Body of pancreas (tissue), 4 donors: ENCODE data around the gene RPP21. TPM values are rescaled to one million over a fixed set of nuclear protein-coding genes. Genes with fewer than 3 reads are reported as not detected.
A peak's percentile ranks its signal among the peaks of the same experiment; 100 is the strongest.

Experiments used
- ATAC-seq: fragments of 150-250 bp; one replicate; pipeline ENCODE4 v1.9.1; 2016
- DNase-seq, 4 donors: peaks; one replicate each; pipeline ENCODE4 v3.0.0-alpha.2; 2019
- H3K27ac ChIP-seq, 4 donors: fragments of 200-600 bp; sonication (generic); 1 replicate in 3 of 4; 2 replicates in 1 of 4; pipeline versions ENCODE4 v1.5.1 to v1.6.1; 2016 to 2019; ENCODE audit warnings: mild to moderate bottlenecking in 1 of 4, mixed read lengths in 1 of 4, moderate library complexity in 1 of 4
- H3K27me3 ChIP-seq, 2 donors: fragments of 200-600 bp; sonication (generic); one replicate each; pipeline ENCODE4 v1.6.0; 2016; ENCODE audit warnings: mild to moderate bottlenecking in 1 of 2
- H3K36me3 ChIP-seq, 2 donors: fragments of 200-600 bp; sonication (generic); replicated peaks in 1 of 2; 2 replicates each; pipeline ENCODE4 v1.5.1; 2016; ENCODE audit warnings: low read depth in 2 of 2; ENCODE audit not compliant: insufficient read depth in 1 of 2
- H3K4me1 ChIP-seq: fragments of 200-600 bp; sonication (generic); one replicate; pipeline ENCODE4 v1.6.0; 2016
- H3K4me3 ChIP-seq, 2 donors: fragments of 200-600 bp; sonication (generic); 1 replicate in 1 of 2; 2 replicates in 1 of 2; pipeline ENCODE4 v1.5.1; 2016 to 2019
- H3K9me3 ChIP-seq, 3 donors: fragments of 200-600 bp; sonication (generic); 1 replicate in 2 of 3; 2 replicates in 1 of 3; pipeline ENCODE4 v1.5.1; 2016
- CTCF ChIP-seq, 7 experiments: fragments of 450-650 bp in 4 of 7; fragments of 200-600 bp in 3 of 7; sonication (generic) in 3 of 7; IDR thresholded peaks; one replicate each; pipeline ENCODE4 v1.5.1; 2016 to 2019; ENCODE audit warnings: antibody characterized with exemption in 7 of 7
- POLR2A ChIP-seq, 3 donors: fragments of 450-650 bp; IDR thresholded peaks; one replicate each; pipeline ENCODE4 v1.6.1; 2016; ENCODE audit warnings: antibody characterized with exemption in 3 of 3, mild to moderate bottlenecking in 2 of 3
- WGBS, 2 donors: methylation state at CpG; one replicate each; pipeline ENCODE4 v1.1.5; 2017; 5-methylcytosine and 5-hydroxymethylcytosine counted together
- intact Hi-C: fragments of 100-400 bp; cut with DNase I; formaldehyde crosslinking; loops from one replicate; pipeline ENCODE4 v1.15.1; 2023
- total RNA-seq, 2 donors: library from RNA; depleted of rRNA; stranded (reverse); fragments of >200 nt; gene quantifications; one replicate each; pipeline ENCODE4 v1.1.0, GENCODE V29; 2016

RPP21 gene
- total RNA-seq, 2 donors from 2014 or later = 52.1 to 77.6 TPM

- no peaks in the 10 kb centered on the region for H3K36me3 ChIP-seq
- WGBS, 2 donors = 5 to 6% methylated on average over 40 of the region's 40 CpGs
- no peak overlapping the region for H3K4me3 ChIP-seq
- H3K27me3 ChIP-seq = peaks cover 0 to 9% of the 10 kb centered on the region in 2 donors
- intact Hi-C loops = no loop called here
- peak; percentile 35 to 64 (median 54) for DNase-seq
- no peaks in the 10 kb centered on the region for H3K9me3 ChIP-seq
- H3K27ac ChIP-seq = no peak overlapping the region
- TF ChIP-seq CTCF (IDR thresholded peaks at IDR 0.05) (peak in 6 of 7 experiments; percentile 53 to 75 (median 66)), POLR2A (IDR thresholded peaks at IDR 0.05) (no peak)
- no peaks in the 10 kb centered on the region for H3K4me1 ChIP-seq
- ATAC-seq = peak; percentile 75
These were observed 13.0 kb downstream of the RPP21 start for GRCh38 chr6:30357678-30358540.

GRCh38 chr6:30359276-30359675 lies 14.3 kb downstream of the RPP21 start:
- Histone ChIP-seq H3K9me3 (no peaks in the 10 kb centered on the region), H3K36me3 (no peaks in the 10 kb centered on the region), H3K4me1 (no peaks in the 10 kb centered on the region), H3K4me3 (no peak overlapping the region), H3K27ac (no peak overlapping the region), H3K27me3 (peaks cover 0 to 9% of the 10 kb centered on the region in 2 donors)
- DNase-seq (no peak), ATAC-seq (no peak)
- intact Hi-C loops = no loop called here
- TF ChIP-seq CTCF (IDR thresholded peaks at IDR 0.05) (no peak), POLR2A (IDR thresholded peaks at IDR 0.05) (no peak)
- 52 to 58% methylated on average over 5 of the region's 5 CpGs for WGBS, 2 donors

DNA sequence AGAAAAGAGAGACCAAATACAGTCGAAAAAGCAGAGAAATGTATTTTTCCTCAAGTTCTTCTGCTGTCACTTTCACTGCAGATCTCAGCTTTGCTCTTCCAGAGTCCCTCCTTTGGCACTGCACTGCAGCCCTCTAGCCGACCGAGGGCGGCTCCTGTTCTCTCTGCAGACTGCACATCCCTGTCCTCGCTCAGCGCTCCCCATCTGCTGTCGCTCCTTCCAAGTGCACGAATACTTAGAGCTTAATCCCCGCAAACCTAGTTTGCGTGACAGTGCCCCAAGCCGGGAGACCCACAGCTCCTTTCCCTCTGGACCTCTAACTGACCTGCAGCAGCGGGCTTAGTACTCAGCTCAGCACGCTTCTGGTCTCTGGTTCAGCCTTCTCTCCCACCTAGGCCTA lies 15.2 kb downstream of the RPP21 start:
- no peak for DNase-seq
- Histone ChIP-seq H3K36me3 (no peaks in the 10 kb centered on the region), H3K27me3 (peaks cover 0 to 9% of the 10 kb centered on the region in 2 donors), H3K4me3 (no peak overlapping the region), H3K27ac (no peak overlapping the region), H3K4me1 (no peaks in the 10 kb centered on the region), H3K9me3 (no peaks in the 10 kb centered on the region)
- WGBS, 2 donors = 47% methylated on average over 13 of the region's 13 CpGs
- no peak for ATAC-seq
- TF ChIP-seq POLR2A (IDR thresholded peaks at IDR 0.05) (no peak), CTCF (IDR thresholded peaks at IDR 0.05) (no peak)
- intact Hi-C loops = no loop called here

- TF ChIP-seq CTCF (IDR thresholded peaks at IDR 0.05) (no peak), POLR2A (IDR thresholded peaks at IDR 0.05) (no peak)
- Histone ChIP-seq H3K27ac (no peak overlapping the region), H3K36me3 (no peaks in the 10 kb centered on the region), H3K27me3 (peaks cover 0 to 9% of the 10 kb centered on the region in 2 donors), H3K4me1 (no peaks in the 10 kb centered on the region), H3K4me3 (no peak overlapping the region), H3K9me3 (no peaks in the 10 kb centered on the region)
- 70 to 75% methylated on average over 2 of the region's 2 CpGs for WGBS, 2 donors
- no peak for ATAC-seq
- no peak for DNase-seq
- intact Hi-C loops = no loop called here
These were observed 16.7 kb downstream of the RPP21 start for GRCh38 chr6:30361661-30362060.

DNA sequence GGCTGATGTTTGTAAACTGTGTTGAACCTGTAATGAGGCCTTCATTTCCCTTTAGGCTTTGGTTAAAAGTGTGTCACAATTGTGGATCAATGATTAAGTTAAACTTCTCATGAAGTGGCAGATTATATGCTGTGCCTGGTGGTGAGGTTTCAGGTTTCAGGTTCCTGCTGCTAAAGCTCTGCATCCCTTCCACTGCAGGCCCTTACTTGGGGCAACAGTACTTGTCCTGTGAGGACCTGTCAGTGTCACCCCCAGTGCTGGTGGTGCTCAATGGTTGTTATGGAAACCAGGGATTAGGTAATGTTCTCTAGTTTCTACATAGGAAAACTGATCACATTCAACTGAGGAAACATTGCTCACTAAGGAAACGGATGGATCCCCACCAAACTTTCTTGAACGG lies 18.5 kb downstream of the RPP21 start:
- WGBS, 2 donors = 62 to 67% methylated on average over 2 of the region's 2 CpGs
- Histone ChIP-seq H3K4me1 (no peaks in the 10 kb centered on the region), H3K27me3 (no peaks in the 10 kb centered on the region), H3K27ac (no peak overlapping the region), H3K4me3 (no peak overlapping the region), H3K9me3 (no peaks in the 10 kb centered on the region), H3K36me3 (no peaks in the 10 kb centered on the region)
- DNase-seq (no peak), ATAC-seq (no peak)
- intact Hi-C loops = no loop called here
- TF ChIP-seq CTCF (IDR thresholded peaks at IDR 0.05) (no peak), POLR2A (IDR thresholded peaks at IDR 0.05) (no peak)
